PC-3 (cell line): Measurements from ENCODE around the gene SFT2D1. TPM values are rescaled to one million over a fixed set of nuclear protein-coding genes. Genes with fewer than 3 reads are reported as not detected.
A peak's percentile ranks its signal among the peaks of the same experiment; 100 is the strongest.

ENCODE experiments used
- ATAC-seq: fragments of 200-7000 bp; cut with Tn5 transposase; 2 replicates; pipeline ENCODE4 v1.9.1; 2020; ENCODE audit warnings: mild to moderate bottlenecking, moderate library complexity
- BruUV-seq: library from RNA; stranded (reverse); fragments of 400-500 nt; replicated peaks from 2 replicates; lab custom pipeline; 2021; lab: Mats Ljungman, UMichigan
- CTCF ChIA-PET: fragments of 300-600 bp; sonication (Branson Sonifier 250); formaldehyde crosslinking; loops from one replicate; lab custom pipeline; 2022; ENCODE audit warnings: antibody characterized with exemption; lab: Charles Lee
- POLR2A ChIA-PET: fragments of 300-600 bp; sonication (Branson Sonifier 250); formaldehyde crosslinking; loops from one replicate; lab custom pipeline; 2022; ENCODE audit warnings: antibody characterized with exemption; ENCODE audit not compliant: unreplicated experiment; lab: Charles Lee
- DNase-seq: peaks from one replicate; pipeline ENCODE4 v3.0.0-alpha.2; 2015
- H2AFZ ChIP-seq: fragments of 300-600 bp; sonication (generic); 2 replicates; pipeline ENCODE4 v1.6.0; 2016; ENCODE audit warnings: antibody characterized with exemption, low read length
- H3F3A ChIP-seq: fragments of 300-600 bp; sonication (generic); one replicate; pipeline ENCODE4 v1.6.0; 2017; ENCODE audit warnings: antibody characterized with exemption, low read length, control low read depth, mild to moderate bottlenecking; ENCODE audit not compliant: unreplicated experiment
- H3K27ac ChIP-seq: fragments of 300-600 bp; sonication (generic); 2 replicates; pipeline ENCODE4 v1.5.1; 2016; ENCODE audit warnings: mild to moderate bottlenecking, low read length
- H3K27me3 ChIP-seq: fragments of 300-600 bp; sonication (generic); 2 replicates; pipeline ENCODE4 v1.6.1; 2016; ENCODE audit warnings: low read length, mixed read lengths
- H3K36me3 ChIP-seq: fragments of 300-600 bp; sonication (generic); 2 replicates; pipeline ENCODE4 v1.6.1; 2016; ENCODE audit warnings: low read depth, mixed run types, low read length, mixed read lengths
- H3K4me1 ChIP-seq: fragments of 300-600 bp; sonication (generic); 2 replicates; pipeline ENCODE4 v1.5.1; 2016; ENCODE audit warnings: low read length; ENCODE audit not compliant: insufficient read depth
- H3K4me2 ChIP-seq: fragments of 300-600 bp; sonication (generic); 2 replicates; pipeline ENCODE4 v1.6.0; 2016; ENCODE audit warnings: low read length
- H3K4me3 ChIP-seq: fragments of 300-600 bp; sonication (generic); 2 replicates; pipeline ENCODE4 v1.5.1; 2016; ENCODE audit warnings: mild to moderate bottlenecking, low read length, mixed read lengths
- H3K79me2 ChIP-seq: fragments of 300-600 bp; sonication (generic); 2 replicates; pipeline ENCODE4 v1.6.1; 2017; ENCODE audit warnings: low read length, mixed read lengths
- H3K9ac ChIP-seq: fragments of 300-600 bp; sonication (generic); 2 replicates; pipeline ENCODE4 v1.6.0; 2016; ENCODE audit warnings: mild to moderate bottlenecking, low read length
- H3K9me2 ChIP-seq: fragments of 300-600 bp; sonication (generic); replicated peaks from 2 replicates; pipeline ENCODE4 v1.6.1; 2016; ENCODE audit warnings: mixed run types, low read length, mixed read lengths
- H3K9me3 ChIP-seq: fragments of 300-600 bp; sonication (generic); 2 replicates; pipeline ENCODE4 v1.6.1; 2016; ENCODE audit warnings: low read length, mixed read lengths
- H4K20me1 ChIP-seq: fragments of 300-600 bp; sonication (generic); 2 replicates; pipeline ENCODE4 v1.6.1; 2016; ENCODE audit warnings: low read length, mixed read lengths
- CTCF ChIP-seq: fragments of 300-600 bp; sonication (generic); conservative IDR thresholded peaks from 2 replicates; pipeline ENCODE4 v1.5.1; 2017; ENCODE audit warnings: antibody characterized with exemption, low read depth, mild to moderate bottlenecking, low read length
- EZH2 ChIP-seq: fragments of 300-600 bp; sonication (generic); IDR thresholded peaks from one replicate; pipeline ENCODE4 v1.6.1; 2017; ENCODE audit warnings: antibody characterized with exemption, mild to moderate bottlenecking, low read length; ENCODE audit not compliant: unreplicated experiment
- EZH2phosphoT487 ChIP-seq: fragments of 300-600 bp; sonication (generic); IDR thresholded peaks from 2 replicates; pipeline ENCODE4 v1.6.1; 2018; ENCODE audit warnings: mild to moderate bottlenecking, antibody characterized with exemption, low read length, borderline replicate concordance
- intact Hi-C: fragments of 100-400 bp; cut with micrococcal nuclease; formaldehyde crosslinking; loops from 2 replicates; pipeline ENCODE4 v1.9.0; 2023
- total RNA-seq: library from RNA; depleted of rRNA; stranded (reverse); fragments of >200 nt; gene quantifications from 2 replicates; pipeline ENCODE4 v1.2.3, GENCODE V29; 2014

The SFT2D1 gene
- total RNA-seq, 1 experiment from 2014 or later, result 28.0 TPM

GRCh38 chr6:166360243-166361076 lies 18.1 kb upstream of the SFT2D1 start:
- Histone ChIP-seq H3K27me3 (no peaks in the 10 kb centered on the region), H3K36me3 (no peaks in the 10 kb centered on the region), H3K4me3 (no peak overlapping the region), H3F3A (no peaks in the 10 kb centered on the region), H2AFZ (no peak overlapping the region), H3K27ac (no peak overlapping the region), H3K9me2 (no peaks in the 10 kb centered on the region), H3K9me3 (no peaks in the 10 kb centered on the region), H3K4me2 (no peak overlapping the region), H3K9ac (no peak overlapping the region), H3K79me2 (no peaks in the 10 kb centered on the region), H3K4me1 (no peaks in the 10 kb centered on the region), H4K20me1 (no peaks in the 10 kb centered on the region)
- peak; percentile 33 for DNase-seq
- no peak; the same call in 1 of the 2 replicates for ATAC-seq
- ChIA-PET POLR2A (no interaction called here), CTCF (no interaction called here)
- BruUV-seq, result no TSS peak
- TF ChIP-seq EZH2, result no peak
- no peak for TF ChIP-seq CTCF
- TF ChIP-seq EZH2phosphoT487, result no peak
- intact Hi-C loops, result no loop called here

GRCh38 chr6:166355552-166355951 lies 13.2 kb upstream of the SFT2D1 start:
- TF ChIP-seq EZH2phosphoT487, result no peak
- no peak for TF ChIP-seq EZH2
- no peak for TF ChIP-seq CTCF
- Histone ChIP-seq H2AFZ (no peak overlapping the region), H3K9me2 (no peaks in the 10 kb centered on the region), H3K79me2 (no peaks in the 10 kb centered on the region), H3K4me3 (no peak overlapping the region), H3F3A (no peaks in the 10 kb centered on the region), H3K4me2 (no peak overlapping the region), H3K27ac (no peak overlapping the region), H3K9me3 (no peaks in the 10 kb centered on the region), H4K20me1 (no peaks in the 10 kb centered on the region), H3K4me1 (0 out of 2 replicates have a peak, but pooled peaks cover 6% of the 10 kb centered on the region), H3K36me3 (no peaks in the 10 kb centered on the region), H3K9ac (no peak overlapping the region), H3K27me3 (no peaks in the 10 kb centered on the region)
- ATAC-seq, result no peak
- no peak for DNase-seq
- no TSS peak for BruUV-seq
- intact Hi-C loops, result no loop called here
- ChIA-PET POLR2A (no interaction called here), CTCF (no interaction called here)

GRCh38 chr6:166354965-166355364 lies 12.6 kb upstream of the SFT2D1 start:
- 0 out of 2 replicates have a peak, but pooled peaks cover 6% of the 10 kb centered on the region for H3K4me1 ChIP-seq
- H3K9me2 ChIP-seq, result no peaks in the 10 kb centered on the region
- H2AFZ ChIP-seq, result no peak overlapping the region
- H3K79me2 ChIP-seq, result no peaks in the 10 kb centered on the region
- ChIA-PET POLR2A (no interaction called here), CTCF (no interaction called here)
- H3K4me2 ChIP-seq, result no peak overlapping the region
- no TSS peak for BruUV-seq
- no peak overlapping the region for H3K27ac ChIP-seq
- intact Hi-C loops, result no loop called here
- no peaks in the 10 kb centered on the region for H3K27me3 ChIP-seq
- no peak overlapping the region for H3K9ac ChIP-seq
- no peaks in the 10 kb centered on the region for H3F3A ChIP-seq
- no peak for ATAC-seq
- no peak overlapping the region for H3K4me3 ChIP-seq
- no peak for TF ChIP-seq CTCF
- TF ChIP-seq EZH2phosphoT487, result no peak
- no peak for TF ChIP-seq EZH2
- no peaks in the 10 kb centered on the region for H3K36me3 ChIP-seq
- no peak for DNase-seq
- no peaks in the 10 kb centered on the region for H3K9me3 ChIP-seq
- H4K20me1 ChIP-seq, result no peaks in the 10 kb centered on the region
